Liver (tissue), 4 donors: Measurements from ENCODE around the gene CISTR. TPM values are rescaled to one million over a fixed set of nuclear protein-coding genes. Genes with fewer than 3 reads are reported as not detected.

Experiments
- polyA plus RNA-seq, 2 donors: library from polyadenylated mRNA; stranded (reverse) in 1 of 2; unstranded in 1 of 2; fragments of 200-250 nt in 1 of 2; fragments of >200 nt in 1 of 2; fragmentation: Nextera tagmentation in 1 of 2; extraction: Ambion mirVana in 1 of 2; gene quantifications; one replicate each; pipeline versions ENCODE4 v1.2.1 to v1.2.3, GENCODE V29; 2013 to 2015
- total RNA-seq, 2 donors: library from RNA; depleted of rRNA; stranded (reverse); fragments of >200 nt; gene quantifications; one replicate each; pipeline ENCODE4 v1.2.3, GENCODE V29; 2014
- donor health status: healthy.
- donor health status: healthy.
- donor health status: healthy.

The CISTR gene
- total and polyA plus RNA-seq, 4 donors, result not detected

Other genes with a start within 250 kb of the CISTR start
- gene NPFF, start 244.5 kb downstream of the CISTR start, total RNA-seq, result not detected
- not detected for gene NPFF, start 244.5 kb downstream of the CISTR start, polyA plus RNA-seq
- 10 to 100 TPM in 1 of 2 donors, 1 to 10 TPM in 1; 5.3 to 14.5 TPM for gene ATF7, start 125.6 kb downstream of the CISTR start, total RNA-seq
- 10 to 100 TPM in 1 of 2 donors, 1 to 10 TPM in 1; 5.6 to 14.1 TPM for gene ATF7, start 125.6 kb downstream of the CISTR start, polyA plus RNA-seq
- gene ATP5MC2, start 75.9 kb downstream of the CISTR start, total RNA-seq, result 100 to 1,000 TPM in 1 of 2 donors, 10 to 100 TPM in 1; 57.0 to 110 TPM
- gene ATP5MC2, start 75.9 kb downstream of the CISTR start, polyA plus RNA-seq, result 100 to 1,000 TPM; 231 to 294 TPM
- gene CALCOCO1, start 24.5 kb downstream of the CISTR start, total RNA-seq, result 10 to 100 TPM; 61.2 to 67.4 TPM
- 10 to 100 TPM; 24.4 to 25.2 TPM for gene CALCOCO1, start 24.5 kb downstream of the CISTR start, polyA plus RNA-seq
- not detected for gene HOXC13, start 186.9 kb upstream of the CISTR start, total RNA-seq
- gene HOXC13, start 186.9 kb upstream of the CISTR start, polyA plus RNA-seq, result not detected
- gene HOXC12, start 202.9 kb upstream of the CISTR start, total RNA-seq, result not detected
- gene HOXC12, start 202.9 kb upstream of the CISTR start, polyA plus RNA-seq, result not detected
- not detected for gene HOXC11, start 221.1 kb upstream of the CISTR start, total RNA-seq
- gene HOXC11, start 221.1 kb upstream of the CISTR start, polyA plus RNA-seq, result not detected
- not detected for gene HOTAIR, start 223.0 kb upstream of the CISTR start, total RNA-seq
- gene HOTAIR, start 223.0 kb upstream of the CISTR start, polyA plus RNA-seq, result not detected
- not detected for gene HOXC10, start 233.2 kb upstream of the CISTR start, total RNA-seq
- gene HOXC10, start 233.2 kb upstream of the CISTR start, polyA plus RNA-seq, result not detected
- gene HOXC9, start 248.2 kb upstream of the CISTR start, total RNA-seq, result not detected
- gene HOXC9, start 248.2 kb upstream of the CISTR start, polyA plus RNA-seq, result not detected